ENCODE measurements around the gene SLC13A3. TPM values are rescaled to one million over a fixed set of nuclear protein-coding genes. Genes with fewer than 3 reads are reported as not detected.

Gene SLC13A3
- total and polyA plus RNA-seq, 2 donors from 2014 or later = 31.5 to 241 TPM

- Histone ChIP-seq H3K27me3 (ENCODE audit: control insufficient read depth, insufficient read depth, low read length) (no peaks in the 10 kb centered on the region), H3K9me3 (ENCODE audit: control insufficient read depth in 2 of 3, insufficient read depth in 1 of 3, low read length in 3 of 3) (peaks cover 0 to 15% (median 5%) of the 10 kb centered on the region in 3 donors), H3K36me3 (ENCODE audit: control insufficient read depth in 2 of 3, insufficient read depth in 3 of 3, low read length in 3 of 3) (no peaks in the 10 kb centered on the region), H3K27ac (ENCODE audit: low read depth in 2 of 2, low read length in 2 of 2) (no peak overlapping the region), H3K9ac (ENCODE audit: low read length in 3 of 3) (no peak overlapping the region), H3K4me1 (ENCODE audit: control insufficient read depth in 2 of 3, insufficient read depth in 2 of 3, low read depth in 1 of 3, low read length in 3 of 3) (no peaks in the 10 kb centered on the region), H3K4me3 (ENCODE audit: low read length in 3 of 3) (no peak overlapping the region)
- intact Hi-C loops (cut with DNase I) = loop anchor here (5.0 kb wide), 1 partner anchor 152 kb away; no protein-coding TSS in a partner anchor
- no peak for FAIRE-seq
- peak in 1 of 5 donors; percentile 56 for DNase-seq
- no peak for TF ChIP-seq CTCF (IDR thresholded peaks at IDR 0.05; ENCODE audit: borderline replicate concordance, extremely low read depth, insufficient read depth)
Observed at GRCh38 chr20:46674253-46675083, 23.2 kb upstream of the SLC13A3 start.

DNA sequence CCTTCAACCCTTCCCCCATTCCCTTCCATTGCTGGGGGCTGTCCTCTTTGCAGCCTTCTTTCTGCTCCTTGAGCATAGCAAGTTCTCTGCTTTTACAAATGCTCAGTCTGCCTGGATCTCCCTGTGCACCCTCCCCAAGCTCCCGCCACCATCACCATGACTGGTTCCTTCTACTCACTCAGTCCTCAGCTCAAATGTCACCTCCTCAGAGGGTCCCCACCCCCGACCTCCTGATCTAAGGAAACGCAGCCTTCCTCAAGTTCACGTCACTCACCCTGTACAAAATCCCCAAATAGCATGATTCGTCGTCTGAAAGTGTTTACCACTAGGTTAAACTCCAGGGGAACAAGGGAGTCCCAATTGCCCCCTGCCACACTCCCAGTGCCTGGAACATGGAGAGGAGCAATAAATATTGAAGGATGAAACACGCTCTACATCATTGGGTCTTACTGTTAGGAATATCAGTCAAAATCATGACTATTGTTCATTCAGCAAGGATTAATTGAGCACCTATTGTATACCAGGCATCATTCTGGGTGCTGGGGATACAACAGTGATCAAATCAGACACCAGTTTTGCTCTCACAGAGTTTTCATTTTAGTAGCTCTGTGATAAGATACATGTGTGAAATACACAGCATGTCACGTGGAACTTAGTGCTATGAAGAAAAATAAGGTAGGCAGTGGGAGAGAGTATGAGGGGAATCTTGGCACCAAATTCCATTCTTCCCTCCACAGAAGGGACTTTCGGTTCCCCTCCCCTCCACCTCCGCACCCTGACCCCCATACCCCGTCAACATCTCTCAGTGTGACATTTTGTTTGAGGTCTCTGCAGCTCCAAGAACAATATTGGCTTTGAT, 22.4 kb upstream of the SLC13A3 start:
- Histone ChIP-seq H3K9me3 (ENCODE audit: control insufficient read depth in 2 of 3, insufficient read depth in 1 of 3, low read length in 3 of 3) (peaks cover 0 to 15% (median 5%) of the 10 kb centered on the region in 3 donors), H3K36me3 (ENCODE audit: control insufficient read depth in 2 of 3, insufficient read depth in 3 of 3, low read length in 3 of 3) (no peaks in the 10 kb centered on the region), H3K4me3 (ENCODE audit: low read length in 3 of 3) (no peak overlapping the region), H3K27me3 (ENCODE audit: control insufficient read depth, insufficient read depth, low read length) (no peaks in the 10 kb centered on the region), H3K27ac (ENCODE audit: low read depth in 2 of 2, low read length in 2 of 2) (no peak overlapping the region), H3K4me1 (ENCODE audit: control insufficient read depth in 2 of 3, insufficient read depth in 2 of 3, low read depth in 1 of 3, low read length in 3 of 3) (no peaks in the 10 kb centered on the region), H3K9ac (ENCODE audit: low read length in 3 of 3) (no peak overlapping the region)
- no peak for TF ChIP-seq CTCF (IDR thresholded peaks at IDR 0.05; ENCODE audit: borderline replicate concordance, extremely low read depth, insufficient read depth)
- FAIRE-seq = no peak
- no peak for DNase-seq
- intact Hi-C loops (cut with DNase I) = no loop called here

DNA sequence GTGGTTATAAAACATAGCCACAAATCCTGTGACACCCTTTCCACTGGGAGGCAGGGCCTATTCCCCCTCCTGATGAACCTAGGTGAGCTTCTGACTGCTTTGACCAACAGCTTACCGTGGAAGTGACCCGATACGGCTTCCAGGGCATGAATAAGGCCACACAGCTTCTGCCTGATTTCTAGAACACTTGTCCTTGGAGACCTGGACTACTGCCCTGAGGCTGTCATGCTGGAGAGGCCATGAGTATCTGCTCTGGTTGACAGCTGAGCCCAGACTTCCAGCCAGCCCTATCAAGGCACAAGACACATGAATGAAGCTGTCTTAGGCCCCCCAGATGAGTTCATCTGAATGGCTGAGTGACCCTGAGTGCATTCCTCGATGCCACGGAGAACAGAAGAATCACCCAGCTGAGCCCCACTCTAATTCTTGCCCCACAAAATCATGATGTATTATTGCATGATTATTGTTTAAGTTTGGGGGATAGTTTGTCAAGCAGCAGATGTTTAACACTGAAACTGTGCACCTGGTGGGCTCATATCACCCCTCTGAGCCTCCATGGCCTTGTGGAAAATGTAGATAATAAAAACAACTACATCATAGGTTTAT, 21.4 kb upstream of the SLC13A3 start:
- FAIRE-seq = no peak
- Histone ChIP-seq H3K27me3 (ENCODE audit: control insufficient read depth, insufficient read depth, low read length) (no peaks in the 10 kb centered on the region), H3K9ac (ENCODE audit: low read length in 3 of 3) (no peak overlapping the region), H3K36me3 (ENCODE audit: control insufficient read depth in 2 of 3, insufficient read depth in 3 of 3, low read length in 3 of 3) (no peaks in the 10 kb centered on the region), H3K9me3 (ENCODE audit: control insufficient read depth in 2 of 3, insufficient read depth in 1 of 3, low read length in 3 of 3) (peaks cover 0 to 15% (median 5%) of the 10 kb centered on the region in 3 donors), H3K4me3 (ENCODE audit: low read length in 3 of 3) (no peak overlapping the region), H3K4me1 (ENCODE audit: control insufficient read depth in 2 of 3, insufficient read depth in 2 of 3, low read depth in 1 of 3, low read length in 3 of 3) (no peaks in the 10 kb centered on the region), H3K27ac (ENCODE audit: low read depth in 2 of 2, low read length in 2 of 2) (no peak overlapping the region)
- intact Hi-C loops (cut with DNase I) = no loop called here
- no peak for DNase-seq
- TF ChIP-seq CTCF (IDR thresholded peaks at IDR 0.05; ENCODE audit: borderline replicate concordance, extremely low read depth, insufficient read depth) = no peak
